MM.1S (cell line): ENCODE measurements around the gene SLC10A2.

ENCODE experiments used
- DNase-seq: peaks from one replicate; pipeline ENCODE4 v3.0.0-alpha.2; 2015
- H2AFZ ChIP-seq: fragments of 300-600 bp; sonication (generic); 2 replicates; pipeline ENCODE4 v1.6.0; 2016; ENCODE audit warnings: antibody characterized with exemption, low read length
- H3F3A ChIP-seq: fragments of 300-600 bp; sonication (generic); 2 replicates; pipeline ENCODE4 v1.6.1; 2016; ENCODE audit warnings: mild to moderate bottlenecking, antibody characterized with exemption, low read length, moderate library complexity, mixed read lengths; ENCODE audit not compliant: insufficient read depth
- H3K27ac ChIP-seq: fragments of 300-600 bp; sonication (generic); 2 replicates; pipeline ENCODE4 v1.5.1; 2016; ENCODE audit warnings: mild to moderate bottlenecking, low read length
- H3K27me3 ChIP-seq: fragments of 300-600 bp; sonication (generic); replicated peaks from 2 replicates; pipeline ENCODE4 v1.6.0; 2016; ENCODE audit warnings: low read length; ENCODE audit not compliant: insufficient read depth
- H3K36me3 ChIP-seq: fragments of 300-600 bp; sonication (generic); replicated peaks from 2 replicates; pipeline ENCODE4 v1.6.1; 2016; ENCODE audit warnings: mild to moderate bottlenecking, low read length, mixed read lengths; ENCODE audit not compliant: insufficient read depth
- H3K4me1 ChIP-seq: fragments of 300-600 bp; sonication (generic); 2 replicates; pipeline ENCODE4 v1.6.1; 2016; ENCODE audit warnings: low read length, mixed read lengths
- H3K4me2 ChIP-seq: fragments of 300-600 bp; sonication (generic); 2 replicates; pipeline ENCODE4 v1.6.0; 2016; ENCODE audit warnings: low read depth, low read length
- H3K4me3 ChIP-seq: fragments of 300-600 bp; sonication (generic); 2 replicates; pipeline ENCODE4 v1.5.1; 2016; ENCODE audit warnings: low read length, mixed read lengths
- H3K79me2 ChIP-seq: fragments of 300-600 bp; sonication (generic); 2 replicates; pipeline ENCODE4 v1.6.1; 2016; ENCODE audit warnings: mixed run types, low read length, mixed read lengths
- H3K9ac ChIP-seq: fragments of 300-600 bp; sonication (generic); 2 replicates; pipeline ENCODE4 v1.6.1; 2016; ENCODE audit warnings: low read length, mixed read lengths
- H3K9me2 ChIP-seq: fragments of 300-600 bp; sonication (generic); replicated peaks from 2 replicates; pipeline ENCODE4 v1.6.1; 2016; ENCODE audit warnings: mild to moderate bottlenecking, low read length, mixed read lengths; ENCODE audit not compliant: insufficient read depth
- H3K9me3 ChIP-seq: fragments of 300-600 bp; sonication (generic); replicated peaks from 2 replicates; pipeline ENCODE4 v1.6.1; 2016; ENCODE audit warnings: mild to moderate bottlenecking, low read length, mixed read lengths; ENCODE audit not compliant: insufficient read depth
- H4K20me1 ChIP-seq: fragments of 300-600 bp; sonication (generic); 2 replicates; pipeline ENCODE4 v1.6.1; 2016; ENCODE audit warnings: mild to moderate bottlenecking, low read length, moderate library complexity, mixed read lengths; ENCODE audit not compliant: insufficient read depth
- CTCF ChIP-seq: fragments of 300-600 bp; sonication (generic); IDR thresholded peaks from 2 replicates; pipeline ENCODE4 v1.5.1; 2016; ENCODE audit warnings: antibody characterized with exemption, low read length, mixed read lengths
- EZH2 ChIP-seq: fragments of 300-600 bp; sonication (generic); optimal IDR thresholded peaks from 2 replicates; pipeline ENCODE3; 2017; ENCODE audit warnings: low read depth, mild to moderate bottlenecking, antibody characterized with exemption, low read length, mixed read lengths
- EZH2phosphoT487 ChIP-seq: fragments of 300-600 bp; sonication (generic); IDR thresholded peaks from 2 replicates; pipeline ENCODE4 v1.6.1; 2018; ENCODE audit warnings: antibody characterized with exemption, low read length

The SLC10A2 gene

GRCh38 chr13:103066781-103067345, 646 bp upstream of the SLC10A2 start:
- no peaks in the 10 kb centered on the region for H3K79me2 ChIP-seq
- no peak overlapping the region for H2AFZ ChIP-seq
- H3F3A ChIP-seq: no peaks in the 10 kb centered on the region
- no peaks in the 10 kb centered on the region for H3K4me1 ChIP-seq
- H3K27ac ChIP-seq: no peak overlapping the region
- no peaks in the 10 kb centered on the region for H3K9me3 ChIP-seq
- no peak for DNase-seq
- no peaks in the 10 kb centered on the region for H3K27me3 ChIP-seq
- H4K20me1 ChIP-seq: no peaks in the 10 kb centered on the region
- no peak overlapping the region for H3K4me2 ChIP-seq
- H3K4me3 ChIP-seq: no peak overlapping the region
- no peaks in the 10 kb centered on the region for H3K36me3 ChIP-seq
- no peaks in the 10 kb centered on the region for H3K9me2 ChIP-seq
- no peak overlapping the region for H3K9ac ChIP-seq
- TF ChIP-seq EZH2 (no peak), EZH2phosphoT487 (no peak), CTCF (no peak)

GRCh38 chr13:103063376-103063775, 2.8 kb downstream of the SLC10A2 start:
- H3K4me3 ChIP-seq: no peak overlapping the region
- no peak overlapping the region for H2AFZ ChIP-seq
- no peak for DNase-seq
- H3K79me2 ChIP-seq: no peaks in the 10 kb centered on the region
- no peak overlapping the region for H3K27ac ChIP-seq
- no peaks in the 10 kb centered on the region for H3K36me3 ChIP-seq
- no peak overlapping the region for H3K9ac ChIP-seq
- TF ChIP-seq CTCF: no peak
- TF ChIP-seq EZH2phosphoT487: no peak
- TF ChIP-seq EZH2: no peak
- H4K20me1 ChIP-seq: no peaks in the 10 kb centered on the region
- no peaks in the 10 kb centered on the region for H3K4me1 ChIP-seq
- H3F3A ChIP-seq: no peaks in the 10 kb centered on the region
- no peaks in the 10 kb centered on the region for H3K9me2 ChIP-seq
- no peaks in the 10 kb centered on the region for H3K27me3 ChIP-seq
- H3K4me2 ChIP-seq: no peak overlapping the region
- no peaks in the 10 kb centered on the region for H3K9me3 ChIP-seq

- Histone ChIP-seq H3K9ac (no peak overlapping the region), H3K27ac (no peak overlapping the region), H3K4me2 (no peak overlapping the region), H2AFZ (no peak overlapping the region), H3K9me2 (no peaks in the 10 kb centered on the region), H3F3A (no peaks in the 10 kb centered on the region), H3K36me3 (no peaks in the 10 kb centered on the region), H3K27me3 (no peaks in the 10 kb centered on the region), H3K4me3 (no peak overlapping the region), H3K79me2 (no peaks in the 10 kb centered on the region), H3K4me1 (no peaks in the 10 kb centered on the region), H4K20me1 (no peaks in the 10 kb centered on the region), H3K9me3 (no peaks in the 10 kb centered on the region)
- no peak for DNase-seq
- TF ChIP-seq CTCF (no peak), EZH2 (no peak), EZH2phosphoT487 (no peak)
Measured at GRCh38 chr13:103062079-103062478, 4.1 kb downstream of the SLC10A2 start.
